Liver (tissue), 9 donors: ENCODE measurements around the gene FAM171A1. TPM values are rescaled to one million over a fixed set of nuclear protein-coding genes. Genes with fewer than 3 reads are reported as not detected.

Source experiments
- DNase-seq: peaks from one replicate; pipeline ENCODE4 v3.0.0-alpha.2; 2017; ENCODE audit warnings: low spot score
- H3K27ac ChIP-seq, 2 donors: one replicate each; pipeline ENCODE4 v1.7.0; 2013; ENCODE audit warnings: inconsistent platforms in 2 of 2, low read length in 2 of 2, control low read depth in 1 of 2, low read depth in 1 of 2, mild to moderate bottlenecking in 1 of 2
- H3K27me3 ChIP-seq, 4 donors: one replicate each; pipeline versions ENCODE4 v1.6.1 to v1.7.0; 2013; ENCODE audit warnings: low read length in 3 of 4, inconsistent platforms in 1 of 4, mild to moderate bottlenecking in 1 of 4, moderate library complexity in 1 of 4; ENCODE audit not compliant: control insufficient read depth in 4 of 4, insufficient read depth in 4 of 4
- H3K36me3 ChIP-seq, 4 donors: one replicate each; pipeline versions ENCODE4 v1.6.1 to v1.7.0; 2013; ENCODE audit warnings: low read length in 3 of 4, mild to moderate bottlenecking in 3 of 4, low read depth in 1 of 4, moderate library complexity in 1 of 4; ENCODE audit not compliant: control insufficient read depth in 4 of 4, insufficient read depth in 3 of 4
- H3K4me1 ChIP-seq, 4 donors: one replicate each; pipeline versions ENCODE4 v1.6.1 to v1.7.0; 2013; ENCODE audit warnings: low read length in 3 of 4, mild to moderate bottlenecking in 3 of 4, moderate library complexity in 1 of 4; ENCODE audit not compliant: control insufficient read depth in 4 of 4, insufficient read depth in 4 of 4
- H3K4me3 ChIP-seq, 3 donors: one replicate each; pipeline versions ENCODE4 v1.6.1 to v1.7.0; 2013; ENCODE audit warnings: low read length in 3 of 3, control low read depth in 1 of 3, low read depth in 1 of 3, mild to moderate bottlenecking in 1 of 3
- H3K9ac ChIP-seq, 2 donors: one replicate each; pipeline ENCODE4 v1.7.0; 2013; ENCODE audit warnings: low read length in 2 of 2, mild to moderate bottlenecking in 2 of 2, moderate library complexity in 2 of 2, control low read depth in 1 of 2, low read depth in 1 of 2
- H3K9me3 ChIP-seq, 4 donors: one replicate each; pipeline versions ENCODE4 v1.6.1 to v1.7.0; 2013; ENCODE audit warnings: low read length in 3 of 4; ENCODE audit not compliant: control insufficient read depth in 4 of 4
- ATF3 ChIP-seq: IDR thresholded peaks from 2 replicates; pipeline ENCODE4 v1.6.1; 2016; ENCODE audit warnings: antibody characterized with exemption
- CTCF ChIP-seq: fragments of 150-350 bp; IDR thresholded peaks from 2 replicates; pipeline ENCODE4 v1.5.1; 2017; ENCODE audit warnings: improper control_type of control experiment, low read depth, low read length; ENCODE audit not compliant: missing input control
- FOXA1 ChIP-seq: IDR thresholded peaks from 2 replicates; pipeline ENCODE4 v1.6.1; 2016; ENCODE audit warnings: antibody characterized with exemption
- FOXA2 ChIP-seq: IDR thresholded peaks from 2 replicates; pipeline ENCODE4 v1.6.1; 2016; ENCODE audit warnings: antibody characterized with exemption
- GABPA ChIP-seq, 2 donors: IDR thresholded peaks in 1 of 2; conservative IDR thresholded peaks in 1 of 2; 2 replicates each; pipeline ENCODE4 v1.6.1; 2016; ENCODE audit warnings: antibody characterized with exemption in 2 of 2, mild to moderate bottlenecking in 1 of 2, moderate library complexity in 1 of 2
- HNF4A ChIP-seq, 2 donors: conservative IDR thresholded peaks; 2 replicates each; pipeline ENCODE4 v1.6.1; 2016; ENCODE audit warnings: antibody characterized with exemption in 2 of 2, mild to moderate bottlenecking in 2 of 2
- HNF4G ChIP-seq: IDR thresholded peaks from 2 replicates; pipeline ENCODE4 v1.6.1; 2016; ENCODE audit warnings: antibody characterized with exemption
- JUND ChIP-seq, 2 donors: IDR thresholded peaks; 2 replicates each; pipeline ENCODE4 v1.6.1; 2016; ENCODE audit warnings: antibody characterized with exemption in 2 of 2
- MAX ChIP-seq: IDR thresholded peaks from 2 replicates; pipeline ENCODE4 v1.6.1; 2016; ENCODE audit warnings: antibody characterized with exemption
- NR2F2 ChIP-seq: IDR thresholded peaks from 2 replicates; pipeline ENCODE4 v1.6.1; 2016; ENCODE audit warnings: antibody characterized with exemption
- RAD21 ChIP-seq, 2 donors: IDR thresholded peaks; 2 replicates each; pipeline ENCODE4 v1.6.1; 2016; ENCODE audit warnings: antibody characterized with exemption in 2 of 2, mild to moderate bottlenecking in 2 of 2
- REST ChIP-seq: IDR thresholded peaks from 2 replicates; pipeline ENCODE4 v1.6.1; 2016; ENCODE audit warnings: antibody characterized with exemption, mild to moderate bottlenecking
- RXRA ChIP-seq, 2 donors: IDR thresholded peaks; 2 replicates each; pipeline ENCODE4 v1.6.1; 2017 to 2018; ENCODE audit warnings: antibody characterized with exemption in 2 of 2, mild to moderate bottlenecking in 1 of 2
- SP1 ChIP-seq: IDR thresholded peaks from 2 replicates; pipeline ENCODE4 v1.6.1; 2018; ENCODE audit warnings: antibody characterized with exemption, mild to moderate bottlenecking
- TAF1 ChIP-seq: conservative IDR thresholded peaks from 2 replicates; pipeline ENCODE4 v1.6.1; 2016; ENCODE audit warnings: antibody characterized with exemption, mild to moderate bottlenecking
- ZBTB33 ChIP-seq: IDR thresholded peaks from 2 replicates; pipeline ENCODE4 v1.6.1; 2016; ENCODE audit warnings: antibody characterized with exemption
- WGBS: extraction: QIAGEN DNeasy Blood & Tissue Kit; methylation state at CpG from one replicate; pipeline ENCODE4 v1.1.7; 2013; 5-methylcytosine and 5-hydroxymethylcytosine counted together
- polyA plus RNA-seq, 2 donors: library from polyadenylated mRNA; stranded (reverse) in 1 of 2; unstranded in 1 of 2; fragments of 200-250 nt in 1 of 2; fragments of >200 nt in 1 of 2; fragmentation: Nextera tagmentation in 1 of 2; extraction: Ambion mirVana in 1 of 2; gene quantifications; one replicate each; pipeline versions ENCODE4 v1.2.1 to v1.2.3, GENCODE V29; 2013 to 2015
- total RNA-seq, 2 donors: library from RNA; depleted of rRNA; stranded (reverse); fragments of >200 nt; gene quantifications; one replicate each; pipeline ENCODE4 v1.2.3, GENCODE V29; 2014
- donor health status: healthy.
- donor health status: healthy.
- donor health status: healthy.
- donor health status: healthy.
- donor health status: healthy.

The FAM171A1 gene
- total and polyA plus RNA-seq, 4 donors = 2.5 to 10.2 (median 7.7) TPM

GRCh38 chr10:15370212-15370855, 755 bp downstream of the FAM171A1 start:
- no peaks in the 10 kb centered on the region for H3K9me3 ChIP-seq
- H3K27me3 ChIP-seq = no peaks in the 10 kb centered on the region
- peak overlapping the region; percentile 18 to 99 (median 62) for H3K4me3 ChIP-seq
- TF ChIP-seq ZBTB33 (no peak), CTCF (no peak), FOXA2 (no peak), JUND (IDR thresholded peaks at IDR 0.05) (no peak), RXRA (IDR thresholded peaks at IDR 0.05) (no peak), TAF1 (no peak), MAX (no peak), GABPA (IDR thresholded peaks at IDR 0.05 in 1 of 2, conservative IDR thresholded peaks at IDR 0.05 in 1 of 2) (no peak), REST (no peak), ATF3 (no peak), FOXA1 (no peak), NR2F2 (no peak), SP1 (no peak), RAD21 (IDR thresholded peaks at IDR 0.05) (no peak), HNF4A (conservative IDR thresholded peaks at IDR 0.05) (no peak), HNF4G (no peak)
- H3K9ac ChIP-seq = peak overlapping the region; percentile 50 to 72
- DNase-seq = no peak
- peak overlapping the region; percentile 41 to 46 for H3K27ac ChIP-seq
- H3K4me1 ChIP-seq = peaks cover 1 to 13% (median 6%) of the 10 kb centered on the region in 4 donors
- no peaks in the 10 kb centered on the region for H3K36me3 ChIP-seq
- 1% methylated on average over 65 of the region's 65 CpGs for WGBS
